Hepatocyte (in vitro differentiated cells): Measurements from ENCODE around the gene EPO.

Experiments used
- EZH2 ChIP-seq: fragments of 200-600 bp; sonication (generic); IDR thresholded peaks from 2 replicates; pipeline ENCODE4 v1.6.1; 2016; ENCODE audit warnings: antibody characterized with exemption, mild to moderate bottlenecking, borderline replicate concordance
- EZH2phosphoT487 ChIP-seq: fragments of 200-600 bp; sonication (generic); IDR thresholded peaks from one replicate; pipeline ENCODE4 v1.6.1; 2018; ENCODE audit warnings: antibody characterized with exemption, mild to moderate bottlenecking, low read depth, moderate library complexity; ENCODE audit not compliant: unreplicated experiment, severe bottlenecking
- TF ChIP-seq, protein P1 (sequence below): fragments of 200-600 bp; sonication (generic); IDR thresholded peaks from 2 replicates; pipeline ENCODE4 v1.5.1; 2016; ENCODE audit warnings: antibody characterized with exemption, mild to moderate bottlenecking; ENCODE audit not compliant: poor library complexity

DNA sequence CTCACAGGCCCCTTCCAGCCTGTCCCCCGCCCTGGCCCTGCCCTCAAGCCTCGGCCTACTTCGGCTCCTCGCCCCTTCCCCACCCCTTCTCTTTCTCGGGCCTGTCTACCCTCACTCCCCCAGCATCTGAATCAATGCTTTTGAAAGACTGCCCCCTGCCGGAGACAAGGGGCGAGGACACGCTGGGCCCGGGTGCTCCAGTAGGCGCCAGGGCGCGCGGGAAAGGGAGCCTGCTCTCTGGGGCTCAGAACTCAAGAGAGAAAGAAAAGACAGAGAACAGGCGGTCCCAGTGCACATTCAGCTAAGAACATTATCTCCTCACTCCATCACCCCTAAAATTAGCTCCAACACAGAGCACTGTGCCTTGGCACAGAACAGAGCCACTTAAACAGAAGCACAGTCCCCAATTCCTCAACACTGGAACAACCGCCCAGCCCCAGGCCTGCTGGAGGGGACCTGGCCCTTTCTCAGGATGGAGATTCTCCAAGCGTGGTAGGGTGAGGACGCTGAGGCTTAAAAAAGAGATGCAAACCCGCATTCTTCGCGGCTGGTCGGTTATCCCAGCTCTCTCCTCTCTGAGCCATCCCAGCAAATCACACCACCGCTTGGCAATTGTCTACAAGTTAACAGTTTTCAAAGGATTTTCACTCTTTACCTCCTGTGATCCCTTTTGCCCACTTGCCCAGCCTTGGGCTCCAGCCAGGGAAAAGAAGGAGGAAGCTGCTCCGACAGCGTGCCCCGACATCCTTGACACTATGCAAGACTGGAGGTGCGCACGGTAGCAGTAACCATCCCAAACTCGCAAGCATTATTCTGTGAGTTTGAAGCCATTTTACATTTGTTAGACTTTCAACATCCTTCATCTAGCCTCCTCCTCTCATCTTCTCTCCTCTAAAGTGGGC, 28.3 kb upstream of the EPO start:
- TF ChIP-seq EZH2, result no peak
- no peak for TF ChIP-seq EZH2phosphoT487
- TF ChIP-seq, protein P1, sequence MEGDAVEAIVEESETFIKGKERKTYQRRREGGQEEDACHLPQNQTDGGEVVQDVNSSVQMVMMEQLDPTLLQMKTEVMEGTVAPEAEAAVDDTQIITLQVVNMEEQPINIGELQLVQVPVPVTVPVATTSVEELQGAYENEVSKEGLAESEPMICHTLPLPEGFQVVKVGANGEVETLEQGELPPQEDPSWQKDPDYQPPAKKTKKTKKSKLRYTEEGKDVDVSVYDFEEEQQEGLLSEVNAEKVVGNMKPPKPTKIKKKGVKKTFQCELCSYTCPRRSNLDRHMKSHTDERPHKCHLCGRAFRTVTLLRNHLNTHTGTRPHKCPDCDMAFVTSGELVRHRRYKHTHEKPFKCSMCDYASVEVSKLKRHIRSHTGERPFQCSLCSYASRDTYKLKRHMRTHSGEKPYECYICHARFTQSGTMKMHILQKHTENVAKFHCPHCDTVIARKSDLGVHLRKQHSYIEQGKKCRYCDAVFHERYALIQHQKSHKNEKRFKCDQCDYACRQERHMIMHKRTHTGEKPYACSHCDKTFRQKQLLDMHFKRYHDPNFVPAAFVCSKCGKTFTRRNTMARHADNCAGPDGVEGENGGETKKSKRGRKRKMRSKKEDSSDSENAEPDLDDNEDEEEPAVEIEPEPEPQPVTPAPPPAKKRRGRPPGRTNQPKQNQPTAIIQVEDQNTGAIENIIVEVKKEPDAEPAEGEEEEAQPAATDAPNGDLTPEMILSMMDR, result peak; percentile 96
